GM23248 (cell line): ENCODE measurements around the gene ARHGEF12. TPM values are rescaled to one million over a fixed set of nuclear protein-coding genes. Genes with fewer than 3 reads are reported as not detected.

Experiments
- DNase-seq: peaks from one replicate; pipeline ENCODE4 v3.0.0-alpha.2; 2015
- H2AFZ ChIP-seq: fragments of 200-600 bp; sonication (generic); 2 replicates; pipeline ENCODE4 v1.6.1; 2016; ENCODE audit warnings: antibody characterized with exemption
- H3F3A ChIP-seq: fragments of 200-600 bp; sonication (generic); 2 replicates; pipeline ENCODE4 v1.6.1; 2016; ENCODE audit warnings: mild to moderate bottlenecking, antibody characterized with exemption, mixed run types; ENCODE audit not compliant: insufficient read depth
- H3K27ac ChIP-seq: fragments of 200-600 bp; sonication (generic); 2 replicates; pipeline ENCODE4 v1.5.1; 2016; ENCODE audit warnings: mild to moderate bottlenecking
- H3K27me3 ChIP-seq: fragments of 200-600 bp; sonication (generic); replicated peaks from 2 replicates; pipeline ENCODE4 v1.6.1; 2016; ENCODE audit warnings: mild to moderate bottlenecking; ENCODE audit not compliant: insufficient read depth
- H3K36me3 ChIP-seq: fragments of 200-600 bp; sonication (generic); 2 replicates; pipeline ENCODE4 v1.6.1; 2016; ENCODE audit warnings: low read depth, mild to moderate bottlenecking
- H3K4me1 ChIP-seq: fragments of 200-600 bp; sonication (generic); 2 replicates; pipeline ENCODE4 v1.6.1; 2016; ENCODE audit warnings: mild to moderate bottlenecking; ENCODE audit not compliant: insufficient read depth
- H3K4me2 ChIP-seq: fragments of 200-600 bp; sonication (generic); one replicate; pipeline ENCODE4 v1.6.1; 2016; ENCODE audit warnings: mild to moderate bottlenecking; ENCODE audit not compliant: unreplicated experiment
- H3K4me3 ChIP-seq: fragments of 200-600 bp; sonication (generic); 2 replicates; pipeline ENCODE4 v1.5.1; 2016; ENCODE audit warnings: mild to moderate bottlenecking
- H3K79me2 ChIP-seq: fragments of 200-600 bp; sonication (generic); 2 replicates; pipeline ENCODE4 v1.6.1; 2016; ENCODE audit warnings: mild to moderate bottlenecking; ENCODE audit not compliant: insufficient read depth
- H3K9ac ChIP-seq: fragments of 200-600 bp; sonication (generic); 2 replicates; pipeline ENCODE4 v1.6.1; 2016; ENCODE audit warnings: mild to moderate bottlenecking
- H3K9me2 ChIP-seq: fragments of 200-600 bp; sonication (generic); 2 replicates; pipeline ENCODE4 v1.6.1; 2016; ENCODE audit warnings: mixed run types, mild to moderate bottlenecking, moderate library complexity; ENCODE audit not compliant: insufficient read depth
- H3K9me3 ChIP-seq: fragments of 200-600 bp; sonication (generic); one replicate; pipeline ENCODE4 v1.6.1; 2017; ENCODE audit warnings: low read depth
- H4K20me1 ChIP-seq: fragments of 200-600 bp; sonication (generic); 2 replicates; pipeline ENCODE4 v1.6.0; 2016; ENCODE audit not compliant: insufficient read depth
- EZH2 ChIP-seq: fragments of 200-600 bp; sonication (generic); IDR thresholded peaks from 2 replicates; pipeline ENCODE4 v1.6.1; 2018; ENCODE audit warnings: antibody characterized with exemption, mild to moderate bottlenecking; ENCODE audit not compliant: insufficient read depth, poor library complexity, severe bottlenecking
- EZH2phosphoT487 ChIP-seq: fragments of 200-600 bp; sonication (generic); IDR thresholded peaks from 2 replicates; pipeline ENCODE4 v1.6.1; 2018; ENCODE audit warnings: antibody characterized with exemption, moderate library complexity, mild to moderate bottlenecking, low read depth; ENCODE audit not compliant: insufficient read depth
- WGBS, 2 experiments: methylation state at CpG; one replicate each; pipeline ENCODE4 v1.1.6; 2015 to 2017; ENCODE audit warnings: low lambda C conversion rate in 2 of 2, low coverage in 1 of 2; ENCODE audit errors: missing lambda C conversion rate in 2 of 2; 5-methylcytosine and 5-hydroxymethylcytosine counted together
- in situ Hi-C: fragments of 300-500 bp; cut with MboI; formaldehyde crosslinking; loops from 2 replicates; pipeline ENCODE4 v1.15.0; 2020
- polyA plus RNA-seq: library from polyadenylated mRNA; unstranded; fragments of >200 nt; fragmentation: Nextera tagmentation; extraction: Ambion mirVana; gene quantifications from 2 replicates; pipeline ENCODE4 v1.2.1, GENCODE V29; 2016
- total RNA-seq: library from RNA; depleted of rRNA; stranded (reverse); fragments of >200 nt; shearing (Covaris generic); gene quantifications from 2 replicates; pipeline ENCODE4 v1.2.3, GENCODE V29; 2014

The ARHGEF12 gene
- total and polyA plus RNA-seq, 2 experiments from 2014 or later = 20.4 to 52.7 TPM

GRCh38 chr11:120298461-120298860, 37.8 kb upstream of the ARHGEF12 start:
- no peak for TF ChIP-seq EZH2
- TF ChIP-seq EZH2phosphoT487 = no peak
- peaks cover 28% of the 10 kb centered on the region for H3K27me3 ChIP-seq

GRCh38 chr11:120302001-120302805, 34.0 kb upstream of the ARHGEF12 start:
- Histone ChIP-seq H3K9me2 (no peaks in the 10 kb centered on the region), H3K4me1 (peaks cover 16% of the 10 kb centered on the region; the same call in 1 of the 2 replicates), H3K9me3 (no peaks in the 10 kb centered on the region), H3F3A (no peaks in the 10 kb centered on the region), H3K27ac (no peak overlapping the region), H3K4me3 (no peak overlapping the region), H3K36me3 (no peaks in the 10 kb centered on the region), H2AFZ (no peak overlapping the region), H3K9ac (no peak overlapping the region), H4K20me1 (no peaks in the 10 kb centered on the region), H3K79me2 (no peaks in the 10 kb centered on the region), H3K4me2 (no peak overlapping the region), H3K27me3 (no peaks in the 10 kb centered on the region)
- no peak for TF ChIP-seq EZH2phosphoT487
- no peak for TF ChIP-seq EZH2
- whole genome bisulfite sequencing, 2 experiments = 42 to 45% methylated on average over 6 of the region's 6 CpGs
- in situ Hi-C loops = no loop called here
- DNase-seq = no peak

More at GRCh38 chr11:120298461-120298860, 37.8 kb upstream of the ARHGEF12 start:
- in situ Hi-C loops = loop anchor here (5.0 kb wide), 2 partner anchors 61 to 126 kb away; no protein-coding TSS in a partner anchor
- Histone ChIP-seq H3K9ac (no peak overlapping the region), H3K4me1 (no peaks in the 10 kb centered on the region), H3K27ac (no peak overlapping the region), H3K4me2 (no peak overlapping the region), H3K4me3 (no peak overlapping the region), H3K9me2 (no peaks in the 10 kb centered on the region), H3K79me2 (no peaks in the 10 kb centered on the region), H3K9me3 (no peaks in the 10 kb centered on the region), H4K20me1 (no peaks in the 10 kb centered on the region), H3F3A (no peaks in the 10 kb centered on the region), H2AFZ (no peak overlapping the region), H3K36me3 (no peaks in the 10 kb centered on the region)
- no peak for DNase-seq
- WGBS, 2 experiments = 76 to 83% methylated on average over 5 of the region's 5 CpGs

GRCh38 chr11:120303004-120303637, 33.1 kb upstream of the ARHGEF12 start:
- Histone ChIP-seq H3K36me3 (no peaks in the 10 kb centered on the region), H3K4me1 (peaks cover 16% of the 10 kb centered on the region; the same call in 1 of the 2 replicates), H3K9me3 (no peaks in the 10 kb centered on the region), H3K4me3 (no peak overlapping the region), H3K27ac (no peak overlapping the region), H3K27me3 (no peaks in the 10 kb centered on the region), H2AFZ (no peak overlapping the region), H3K9ac (no peak overlapping the region), H4K20me1 (no peaks in the 10 kb centered on the region), H3F3A (no peaks in the 10 kb centered on the region), H3K9me2 (no peaks in the 10 kb centered on the region), H3K79me2 (no peaks in the 10 kb centered on the region), H3K4me2 (no peak overlapping the region)
- TF ChIP-seq EZH2phosphoT487 (no peak), EZH2 (no peak)
- in situ Hi-C loops = no loop called here
- peak; percentile 87 for DNase-seq
- 17 to 26% methylated on average over 3 of the region's 3 CpGs for WGBS, 2 experiments

- Histone ChIP-seq H3K4me2 (no peak overlapping the region), H3K79me2 (no peaks in the 10 kb centered on the region), H3K27ac (no peak overlapping the region), H3K4me3 (no peak overlapping the region), H3K36me3 (no peaks in the 10 kb centered on the region), H3K9me2 (no peaks in the 10 kb centered on the region), H4K20me1 (no peaks in the 10 kb centered on the region), H3K4me1 (peaks cover 16% of the 10 kb centered on the region; the same call in 1 of the 2 replicates), H3F3A (no peaks in the 10 kb centered on the region), H3K9ac (no peak overlapping the region), H3K27me3 (no peaks in the 10 kb centered on the region), H3K9me3 (no peaks in the 10 kb centered on the region), H2AFZ (no peak overlapping the region)
- no peak for TF ChIP-seq EZH2
- TF ChIP-seq EZH2phosphoT487 = no peak
- in situ Hi-C loops = no loop called here
- DNase-seq = peak; percentile 49
These were observed 31.7 kb upstream of the ARHGEF12 start for GRCh38 chr11:120304526-120304925.
